CD4-positive, alpha-beta T cell treated with Interleukin-21 for 1 hour (primary cell): Measurements from ENCODE around the gene ST8SIA4.

Source experiments
- DNase-seq: peaks from one replicate; pipeline ENCODE4 v3.0.0-alpha.2; 2020

ST8SIA4 gene

DNA sequence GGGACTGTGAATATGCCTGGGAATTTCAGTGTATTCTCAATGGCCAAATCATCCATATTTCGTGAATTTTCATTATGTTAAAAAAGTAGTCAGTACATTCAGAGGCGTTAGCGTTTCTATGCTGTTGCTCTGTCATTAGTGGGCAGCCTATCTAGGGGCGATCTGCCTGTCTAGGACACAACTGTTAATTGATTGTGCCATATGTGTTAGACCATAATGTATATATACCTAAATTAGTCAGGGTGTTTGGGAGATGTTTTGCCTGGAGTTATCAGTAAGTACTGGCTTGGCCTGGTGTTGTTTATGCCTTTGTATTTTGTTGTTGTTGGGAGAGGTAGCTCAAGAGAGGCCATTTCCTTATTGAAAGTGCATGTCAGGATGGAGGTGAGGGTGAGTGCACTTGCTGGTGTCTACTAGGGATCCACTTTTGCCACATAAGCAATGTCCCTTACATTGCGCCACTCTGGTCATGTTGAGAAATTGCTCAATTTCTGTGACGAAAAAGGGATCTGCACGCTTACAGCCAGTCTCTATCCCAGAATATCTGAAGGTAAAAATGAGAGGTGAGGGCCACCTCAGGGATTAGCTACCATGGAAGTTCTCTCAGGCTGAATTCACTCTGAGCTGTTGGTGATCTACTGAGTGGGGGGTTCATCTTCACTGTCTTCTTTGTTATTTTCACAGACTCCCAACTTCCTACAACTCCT is 123.3 kb downstream of the ST8SIA4 start:
- DNase-seq = peak; percentile 24

DNA sequence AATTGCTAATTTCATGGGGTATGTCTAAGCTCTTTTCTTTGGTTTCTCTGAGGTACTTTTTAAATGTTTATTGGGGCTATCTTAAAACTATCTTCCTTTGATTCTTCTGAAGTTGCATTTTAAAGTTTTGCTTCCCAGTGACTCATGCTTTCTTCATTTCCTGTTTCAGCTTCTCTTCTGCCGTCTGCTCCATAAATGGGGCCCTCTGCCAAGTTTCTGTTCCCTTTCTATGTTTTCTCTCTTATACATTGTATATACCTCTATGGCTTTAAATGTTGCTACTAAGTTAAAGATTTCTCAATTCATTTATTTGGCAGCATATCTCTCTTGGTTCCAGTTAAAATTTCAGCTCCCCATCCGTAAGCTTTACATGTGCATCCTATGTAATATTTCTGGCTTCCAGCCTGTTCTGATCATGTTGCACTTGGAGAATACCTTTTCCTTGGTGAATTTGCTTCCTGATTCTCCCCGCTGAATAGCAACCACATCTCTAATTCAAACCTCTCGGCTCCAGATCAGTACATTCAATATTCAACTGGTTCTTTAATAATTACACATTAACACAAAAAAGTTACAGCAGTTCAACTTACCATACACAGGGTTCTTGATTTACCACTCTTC is 125.3 kb downstream of the ST8SIA4 start:
- peak; percentile 17 for DNase-seq

DNA sequence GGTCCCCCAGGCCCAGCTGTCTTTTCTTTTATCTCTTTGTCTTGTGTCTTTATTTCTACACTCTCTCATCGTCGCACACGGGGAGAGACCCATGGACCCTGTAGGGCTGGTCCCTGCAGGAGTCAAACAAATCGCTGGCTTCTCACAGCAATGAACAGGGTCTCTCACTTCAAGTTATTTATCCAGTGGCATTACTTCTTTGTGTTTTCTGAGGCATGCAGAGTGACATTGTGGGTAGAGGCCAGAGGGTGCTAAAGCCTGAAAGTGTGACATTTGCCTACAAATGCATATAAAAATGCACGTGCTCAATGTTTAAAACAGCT is 127.6 kb downstream of the ST8SIA4 start:
- DNase-seq = no peak

DNA sequence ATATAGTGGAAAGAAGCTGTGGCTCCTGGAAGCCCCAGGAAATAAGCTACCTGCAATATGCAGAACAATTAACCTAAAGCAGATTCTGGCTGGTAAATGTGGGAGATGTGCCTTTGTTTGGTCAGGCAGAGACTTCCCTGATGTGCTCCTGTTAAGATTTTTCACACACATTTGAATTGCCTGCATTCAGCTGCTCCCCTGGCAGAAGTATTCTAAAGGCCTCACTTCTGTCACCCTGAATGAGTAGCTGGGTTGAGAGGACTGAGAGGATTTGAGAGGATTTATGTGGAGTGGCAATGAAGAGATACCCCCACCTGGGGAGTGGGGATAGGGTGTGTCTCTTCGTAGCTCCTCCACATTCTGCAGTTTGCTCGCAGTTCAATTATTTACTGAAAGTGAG is 130.5 kb downstream of the ST8SIA4 start:
- DNase-seq = no peak

DNA sequence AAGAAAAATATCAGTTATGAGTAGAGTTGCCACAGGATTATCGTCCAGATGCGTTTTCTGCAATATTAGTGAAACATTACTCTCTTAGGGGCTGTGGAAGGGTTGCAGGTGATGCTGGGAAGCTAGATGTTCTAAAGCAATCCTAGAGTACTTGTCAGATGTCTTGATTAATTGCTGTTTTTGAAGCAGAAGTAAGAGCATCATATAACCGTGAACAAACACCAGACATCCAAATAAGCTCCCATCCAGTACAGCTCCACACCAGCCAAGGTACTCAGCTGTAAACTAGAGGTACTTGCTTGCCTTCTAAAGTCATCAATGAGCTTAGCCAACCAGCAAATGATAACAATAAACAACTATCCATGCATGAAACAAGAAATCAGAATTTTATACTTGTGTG is 131.1 kb downstream of the ST8SIA4 start:
- no peak for DNase-seq

DNA sequence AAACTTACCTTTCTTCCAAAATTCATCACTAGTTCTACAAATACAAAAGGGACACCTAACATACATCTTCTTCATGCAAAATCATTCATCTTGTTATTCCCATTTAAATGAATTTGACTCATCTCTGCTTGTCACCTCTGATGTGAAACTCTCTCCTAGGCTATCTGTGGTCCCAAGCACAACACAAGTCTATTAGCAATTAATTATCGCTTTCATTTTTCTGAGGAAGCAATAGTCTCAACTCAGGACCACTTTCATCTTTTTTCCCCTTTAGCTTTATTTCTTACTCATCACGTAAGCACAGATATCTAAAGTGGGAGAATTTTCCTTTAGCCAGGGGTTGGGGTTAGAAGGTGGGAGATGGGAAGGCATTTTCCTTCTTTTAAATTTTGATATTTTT is 131.9 kb downstream of the ST8SIA4 start:
- no peak for DNase-seq

DNA sequence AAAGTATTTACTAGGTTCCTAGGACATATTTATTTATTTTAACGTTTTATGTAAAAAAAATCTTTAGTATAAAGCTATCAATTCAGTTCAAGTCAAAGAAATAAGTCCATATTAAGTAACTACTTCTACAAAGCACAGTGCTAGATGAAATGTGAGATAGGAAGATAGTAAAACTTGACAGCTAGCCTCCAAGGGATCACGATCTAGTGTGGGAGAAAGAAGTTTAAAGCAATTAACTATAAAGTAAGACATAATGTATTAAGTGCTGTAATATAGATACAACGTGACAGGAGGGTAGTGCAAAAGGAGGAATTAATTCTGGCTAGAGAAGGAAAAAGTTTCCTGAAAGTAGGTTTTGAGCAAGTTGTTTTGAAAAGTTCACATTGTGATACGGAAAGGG is 134.9 kb downstream of the ST8SIA4 start:
- no peak for DNase-seq

DNA sequence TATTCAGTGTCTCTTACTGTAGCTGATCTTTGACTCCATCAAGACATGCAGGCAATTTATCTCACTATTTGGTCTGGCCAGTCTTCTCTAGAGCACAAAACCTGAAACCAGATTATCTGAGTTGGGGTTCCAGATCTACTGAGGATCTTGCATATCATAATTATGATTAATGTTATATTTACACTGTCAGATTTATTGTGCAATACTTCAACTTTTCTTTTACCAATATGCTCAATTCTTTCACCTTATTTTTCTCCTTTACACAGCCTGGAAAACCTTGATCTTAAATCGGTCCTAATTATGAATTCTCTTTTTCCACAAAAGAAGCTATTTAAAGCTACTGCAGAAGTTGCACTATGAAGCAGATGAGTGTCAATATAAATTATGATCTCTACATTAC is 140.1 kb downstream of the ST8SIA4 start:
- DNase-seq = no peak

DNA sequence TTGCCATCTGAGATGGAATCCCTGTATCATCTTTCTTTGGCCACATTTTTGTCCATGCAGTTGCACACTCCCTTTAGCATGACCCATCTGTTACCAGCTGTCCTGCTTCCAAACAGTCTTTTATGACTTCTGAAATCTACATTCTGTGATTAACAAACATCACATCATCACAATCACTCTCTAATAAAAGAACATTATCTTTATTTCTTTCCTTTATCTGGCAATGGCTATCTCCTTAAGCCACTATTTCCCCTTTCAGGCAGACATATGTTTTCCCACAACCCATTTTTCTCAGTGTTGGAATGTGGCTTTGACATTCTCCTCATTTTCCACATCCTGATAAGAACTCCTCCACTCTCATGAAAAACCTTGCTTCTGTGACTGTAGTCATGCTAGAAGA is 141.0 kb downstream of the ST8SIA4 start:
- no peak for DNase-seq

DNA sequence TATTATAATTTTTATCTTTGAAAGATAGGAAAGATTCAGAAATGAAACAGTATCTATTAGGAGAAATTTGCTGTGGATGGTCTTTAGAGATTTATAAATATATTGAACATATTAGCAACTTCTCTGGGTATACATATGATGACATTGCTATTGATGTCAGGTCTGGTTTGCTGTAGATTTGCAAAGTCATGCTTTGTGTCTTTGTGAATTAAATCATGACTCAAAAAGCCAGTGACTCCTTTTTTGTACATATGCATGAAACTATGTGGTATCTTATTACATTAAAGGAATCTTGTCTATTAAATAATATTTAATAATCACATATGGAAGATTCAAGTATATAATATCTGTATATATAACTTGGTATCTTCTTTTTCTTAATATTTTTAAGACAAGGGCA is 141.9 kb downstream of the ST8SIA4 start:
- no peak for DNase-seq

DNA sequence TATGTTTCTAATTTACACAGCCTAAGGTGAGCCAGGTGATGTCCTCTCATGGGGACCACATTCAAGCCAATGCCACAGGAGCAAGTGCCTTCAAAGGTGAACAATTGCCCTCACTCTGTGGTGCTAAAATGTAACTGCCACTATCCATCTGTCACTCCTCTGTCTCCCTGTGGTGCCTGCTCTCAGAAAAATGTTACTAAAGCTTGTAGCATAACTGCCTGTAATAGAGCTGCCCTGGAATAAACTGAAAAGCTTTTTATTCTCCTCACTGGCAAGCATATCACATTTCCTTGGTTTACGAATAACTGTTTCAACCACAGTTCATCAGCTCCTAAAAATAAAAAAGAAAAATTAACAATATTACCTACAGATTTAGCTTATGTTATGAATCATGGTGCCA is 142.4 kb downstream of the ST8SIA4 start:
- no peak for DNase-seq

DNA sequence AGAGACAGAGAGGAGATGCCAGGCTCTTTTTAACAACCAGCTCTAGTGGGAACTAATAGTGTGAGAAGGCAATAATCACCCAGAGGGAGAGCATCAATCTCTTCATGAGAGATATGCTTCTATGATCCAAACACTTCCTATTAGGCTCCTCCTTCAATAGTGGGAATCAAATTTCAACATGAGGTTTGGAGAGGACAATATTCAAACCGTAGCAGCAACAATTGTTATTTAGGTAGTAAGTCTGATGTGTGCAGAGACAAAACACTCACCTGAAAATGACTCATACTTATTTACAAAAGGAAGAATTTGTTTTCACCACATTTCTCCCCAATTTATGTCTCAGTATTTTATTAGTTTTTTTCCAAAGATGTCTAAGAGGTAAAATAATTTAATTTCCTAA is 144.3 kb downstream of the ST8SIA4 start:
- no peak for DNase-seq

DNA sequence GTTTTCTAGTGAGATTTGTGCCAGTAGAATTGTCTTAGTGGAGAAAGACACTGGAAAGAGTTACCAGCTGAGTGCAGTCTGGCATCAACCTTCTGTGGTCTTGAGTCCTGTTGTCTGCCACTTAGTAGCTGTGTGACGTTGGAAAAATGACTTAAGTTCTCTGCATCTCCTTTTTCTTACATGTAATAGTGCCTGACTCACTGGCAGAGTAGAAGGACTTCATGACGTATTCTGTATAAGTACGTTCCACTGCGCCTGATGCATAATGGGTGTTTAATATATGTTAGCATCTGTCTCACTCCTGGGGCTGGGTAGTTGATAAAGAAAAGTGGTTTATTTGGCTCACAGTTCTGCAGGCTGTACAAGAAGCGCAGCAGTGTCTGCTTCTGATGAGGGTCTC is 144.8 kb downstream of the ST8SIA4 start:
- no peak for DNase-seq

DNA sequence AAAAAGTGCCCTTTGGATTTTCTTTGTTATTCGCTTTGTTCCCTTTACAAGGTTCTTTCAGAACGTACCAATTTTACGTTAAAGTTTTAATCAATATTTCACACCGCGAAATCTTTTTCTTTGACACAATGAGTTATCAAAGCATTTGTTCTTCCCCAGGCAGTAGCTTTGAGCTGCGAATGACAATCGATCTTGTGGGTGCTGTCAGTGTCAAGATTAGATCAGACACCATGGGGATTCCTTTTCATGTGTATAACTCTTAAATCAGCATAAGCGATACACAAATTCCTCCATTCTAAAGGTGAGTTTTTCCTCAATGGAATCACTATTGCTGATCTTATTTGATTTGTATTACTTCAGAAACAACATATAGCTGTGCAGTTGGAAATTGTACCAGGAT is 145.5 kb downstream of the ST8SIA4 start:
- no peak for DNase-seq
